HG03196 (cell line): ENCODE data around the gene NT5C.

ENCODE experiments used
- ATAC-seq: cut with Tn5 transposase; IDR thresholded peaks from one replicate; pipeline ENCODE4 v1.9.1; 2021; ENCODE audit not compliant: unreplicated experiment

Gene NT5C

DNA sequence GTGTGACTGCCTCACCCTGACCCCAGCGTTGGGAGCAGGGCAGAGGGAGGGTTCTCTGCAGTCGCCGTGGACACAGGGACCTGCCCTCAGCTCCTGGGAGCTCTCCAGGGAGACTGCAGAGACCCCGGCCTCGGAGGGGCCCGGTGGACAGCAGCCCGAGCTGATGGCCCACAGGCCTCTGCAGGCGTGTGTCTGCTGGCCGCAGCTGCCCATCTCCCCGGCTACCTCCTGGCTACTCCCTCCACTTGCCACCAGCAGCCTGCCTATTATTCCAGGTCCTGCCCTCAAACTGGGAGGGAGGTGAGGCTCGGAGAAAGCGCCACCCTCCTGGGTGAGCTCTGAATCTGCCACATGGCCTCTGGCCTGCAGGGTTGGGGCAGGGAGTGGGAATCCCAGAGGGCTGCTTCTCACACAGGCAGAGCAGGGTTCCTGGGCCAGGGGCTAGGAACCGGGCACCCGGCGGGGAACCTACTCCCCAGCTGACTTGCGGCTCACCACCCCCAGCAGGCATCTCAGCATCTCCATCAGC lies 36.6 kb downstream of the NT5C start:
- no peak for ATAC-seq

DNA sequence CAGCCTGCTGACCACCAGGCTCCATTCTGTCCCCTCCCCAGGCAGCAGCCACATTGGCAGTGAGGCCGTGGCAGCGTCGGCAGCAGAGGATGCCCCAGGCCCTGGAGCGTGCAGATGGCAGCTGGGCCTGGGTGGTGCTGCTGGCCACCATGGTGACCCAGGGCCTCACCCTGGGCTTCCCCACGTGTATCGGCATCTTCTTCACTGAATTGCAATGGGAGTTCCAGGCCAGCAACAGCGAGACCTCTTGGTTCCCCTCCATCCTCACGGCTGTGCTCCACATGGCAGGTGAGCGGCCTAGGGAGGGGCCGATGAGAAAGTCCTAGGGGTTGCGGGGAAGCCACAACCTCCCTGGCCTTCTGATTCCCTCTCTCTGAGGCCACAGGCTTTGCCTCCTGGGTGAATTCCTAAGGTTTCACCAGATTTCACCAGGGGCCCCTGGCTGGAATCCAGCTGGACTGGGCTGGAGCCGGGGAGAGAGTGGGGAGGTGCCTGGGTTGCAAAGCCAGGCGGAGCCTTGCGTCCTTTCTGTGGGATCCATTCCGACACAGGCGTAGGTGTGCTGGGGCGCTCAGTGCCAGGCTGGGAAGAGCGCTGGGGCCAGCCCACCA lies 37.9 kb downstream of the NT5C start:
- ATAC-seq, result no peak

DNA sequence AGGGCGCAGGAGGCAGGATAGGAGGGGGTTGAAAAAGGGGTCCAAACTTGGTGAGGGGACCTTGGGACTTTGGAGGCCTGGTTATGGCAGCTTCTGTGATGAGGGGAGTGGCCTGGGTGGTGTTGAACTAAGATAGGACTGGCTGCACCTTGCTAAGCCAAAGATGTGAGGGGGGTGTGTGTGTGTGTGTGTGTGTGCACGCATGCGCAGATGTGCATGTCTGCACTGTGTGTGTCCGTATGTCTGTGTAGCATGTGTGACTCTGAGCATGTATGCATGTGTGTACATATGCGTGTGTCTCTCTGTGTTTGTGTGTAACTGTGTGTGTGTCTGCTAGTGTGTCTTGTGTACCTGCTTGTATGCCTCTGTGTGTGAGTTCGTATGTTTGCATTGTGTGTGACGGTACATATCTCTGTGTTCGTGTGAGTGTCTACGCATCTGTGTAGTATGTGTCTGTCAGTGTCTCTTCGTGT lies 39.7 kb downstream of the NT5C start:
- ATAC-seq, result no peak

DNA sequence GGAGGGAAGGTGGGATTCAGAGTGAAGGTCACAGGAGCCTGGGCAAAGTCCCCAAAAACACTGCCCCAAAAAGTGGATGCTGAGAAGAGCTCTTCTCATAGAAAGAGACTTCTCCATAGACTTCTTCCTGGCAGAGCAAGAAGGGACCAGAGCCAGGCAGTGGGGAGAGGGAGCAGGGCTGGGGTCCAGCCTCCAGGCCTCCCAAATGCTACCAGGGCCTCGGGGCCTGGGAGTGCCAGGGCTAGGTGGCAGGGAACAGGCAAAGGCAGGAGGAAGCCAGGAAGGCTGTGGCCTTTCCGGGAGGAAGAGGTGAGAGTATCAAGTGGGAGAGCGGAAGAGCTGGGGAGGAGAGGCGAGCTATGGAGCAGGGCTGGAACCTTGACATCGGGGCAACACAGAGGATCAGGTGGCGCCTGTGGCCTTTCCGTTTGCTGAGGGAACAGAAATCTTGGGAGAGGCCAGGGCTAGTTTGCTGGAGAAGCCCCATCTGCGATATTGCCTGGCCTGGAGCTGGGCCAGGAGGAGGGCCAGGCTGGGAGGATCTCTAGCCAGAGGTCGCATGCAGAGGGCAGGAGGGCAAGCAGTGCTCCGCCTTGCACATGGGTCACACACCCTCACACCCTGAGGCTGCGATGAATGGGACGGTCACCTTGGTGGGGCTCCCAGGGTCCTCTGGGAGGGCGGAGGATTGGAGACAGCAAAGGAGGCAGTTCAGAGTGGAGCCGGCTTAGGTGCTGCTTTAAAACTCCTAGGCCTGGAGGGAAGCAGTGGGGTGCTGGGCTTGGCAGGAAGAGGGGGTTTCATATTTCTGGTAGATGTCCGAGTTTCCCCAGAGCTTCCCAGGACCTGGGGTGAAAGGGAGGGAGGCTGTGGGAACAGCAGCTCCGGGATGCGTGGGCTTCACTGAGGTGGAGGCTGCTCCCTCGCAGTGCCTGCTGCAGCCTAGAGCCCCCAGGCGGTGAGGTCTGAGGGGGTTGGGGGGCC lies 40.4 kb downstream of the NT5C start:
- no peak for ATAC-seq

DNA sequence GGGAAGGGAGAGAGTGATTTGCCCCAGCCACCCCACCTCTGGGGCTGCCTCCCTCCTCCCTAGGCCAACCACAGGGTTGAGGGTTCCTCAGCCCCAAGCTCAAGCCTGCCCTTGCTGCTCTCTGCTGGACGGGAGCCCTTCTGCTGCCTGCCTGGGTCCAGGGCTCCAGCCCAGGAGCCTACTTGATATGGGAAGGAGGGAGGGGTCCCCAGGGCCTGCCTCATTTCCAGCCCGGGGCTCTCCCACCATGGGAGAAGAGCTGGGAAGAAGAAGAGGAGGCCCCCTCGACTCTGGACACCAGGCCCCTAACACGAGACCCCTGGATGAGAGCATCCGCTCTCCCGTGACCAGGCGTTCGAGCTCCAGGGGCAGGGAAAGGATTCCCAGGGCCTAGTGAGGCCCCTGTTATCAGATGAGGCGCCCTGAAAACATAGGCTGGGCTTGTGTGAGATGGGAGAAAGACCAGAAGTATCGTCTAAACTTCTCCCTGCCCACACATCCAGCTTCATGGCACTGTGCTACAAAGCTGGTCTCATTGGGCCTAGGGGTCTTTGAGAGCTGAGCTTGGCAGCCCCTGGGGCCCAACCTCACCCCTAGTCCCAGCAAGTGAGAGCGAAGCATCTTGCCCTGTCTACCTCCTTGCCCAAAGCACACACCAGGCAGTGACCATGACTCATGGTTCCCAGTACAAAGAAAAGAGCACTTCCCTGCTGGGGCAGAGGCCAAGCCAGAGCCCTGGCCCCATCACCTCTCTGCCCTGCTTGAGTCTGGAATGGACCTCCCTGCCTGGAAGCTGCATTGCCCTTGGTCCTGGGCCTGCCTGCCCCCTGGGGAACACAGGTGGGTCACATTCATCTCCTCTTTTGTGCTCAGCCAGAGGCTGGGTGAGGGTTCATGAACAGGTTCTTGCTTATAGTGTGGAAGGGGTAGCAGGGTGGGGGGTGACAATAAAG lies 42.8 kb downstream of the NT5C start:
- ATAC-seq, result no peak

DNA sequence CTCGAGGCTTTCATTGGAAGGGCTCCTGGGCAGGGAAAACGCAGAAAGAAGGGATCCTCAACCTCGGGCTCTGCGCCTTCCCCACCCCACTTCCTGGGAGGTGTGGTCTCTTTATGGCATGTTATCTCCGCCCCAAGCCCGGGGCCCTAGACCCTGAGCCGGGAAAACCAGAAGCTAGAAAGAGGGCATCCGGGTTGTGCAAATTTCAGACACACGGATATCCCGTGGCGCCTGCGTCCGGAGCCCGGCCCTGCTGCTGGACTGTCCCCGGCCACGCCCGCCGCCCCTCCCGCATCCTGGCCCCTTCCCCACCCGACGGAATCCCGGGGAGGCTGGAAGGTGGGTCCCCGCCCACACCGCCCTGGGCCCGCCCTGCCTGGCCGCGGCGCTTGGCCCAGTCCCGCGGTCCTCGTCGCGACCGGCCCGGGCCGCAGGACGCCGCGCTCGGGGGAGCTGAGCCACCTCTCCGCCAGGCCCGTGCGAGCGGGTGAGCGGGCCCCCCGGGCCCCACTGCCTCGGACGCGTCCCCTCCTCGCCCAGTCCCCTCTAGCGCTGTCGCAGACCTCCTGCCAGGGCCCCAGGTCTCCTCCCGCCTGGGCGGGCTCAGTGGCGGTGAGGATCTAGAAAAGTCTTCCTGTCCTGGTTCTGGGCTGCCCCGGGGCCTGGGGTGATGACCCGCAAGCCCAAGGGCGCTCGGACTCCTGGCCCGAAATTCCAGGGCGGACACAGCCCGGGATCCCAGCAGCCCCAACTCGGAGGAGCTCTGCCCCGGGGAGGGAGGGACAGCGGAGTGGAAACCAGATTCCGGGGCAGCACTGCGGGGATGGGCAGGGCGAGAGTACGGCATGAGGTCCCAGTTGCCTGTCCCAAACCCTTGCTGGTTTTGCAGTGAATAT lies 43.7 kb downstream of the NT5C start, which contains the start of gene SLC16A5:
Gene SLC16A5, plus strand, starts transcription at position 397 of the 896 bp plus-strand sequence. CDS start 5,683 bp downstream, outside the sequence.
- no peak for ATAC-seq

DNA sequence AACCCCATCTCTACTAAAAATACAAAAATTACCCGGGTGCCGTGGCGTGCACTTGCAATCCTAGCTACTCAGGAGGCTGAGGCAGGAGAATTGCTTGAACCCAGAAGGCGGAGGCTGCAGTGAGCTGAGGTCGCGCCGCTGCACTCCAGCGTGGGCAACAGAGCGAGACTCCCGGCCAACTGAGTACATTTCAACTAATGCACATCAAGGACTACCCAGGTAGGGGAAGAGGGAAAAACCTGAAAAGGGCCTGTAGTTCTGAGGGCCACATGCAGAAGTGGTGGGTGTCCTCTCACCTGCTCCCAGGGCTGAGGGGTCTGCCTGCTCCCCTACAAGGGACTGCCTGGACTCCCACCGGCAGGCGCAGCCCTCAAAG lies 44.4 kb downstream of the NT5C start:
- no peak for ATAC-seq

DNA sequence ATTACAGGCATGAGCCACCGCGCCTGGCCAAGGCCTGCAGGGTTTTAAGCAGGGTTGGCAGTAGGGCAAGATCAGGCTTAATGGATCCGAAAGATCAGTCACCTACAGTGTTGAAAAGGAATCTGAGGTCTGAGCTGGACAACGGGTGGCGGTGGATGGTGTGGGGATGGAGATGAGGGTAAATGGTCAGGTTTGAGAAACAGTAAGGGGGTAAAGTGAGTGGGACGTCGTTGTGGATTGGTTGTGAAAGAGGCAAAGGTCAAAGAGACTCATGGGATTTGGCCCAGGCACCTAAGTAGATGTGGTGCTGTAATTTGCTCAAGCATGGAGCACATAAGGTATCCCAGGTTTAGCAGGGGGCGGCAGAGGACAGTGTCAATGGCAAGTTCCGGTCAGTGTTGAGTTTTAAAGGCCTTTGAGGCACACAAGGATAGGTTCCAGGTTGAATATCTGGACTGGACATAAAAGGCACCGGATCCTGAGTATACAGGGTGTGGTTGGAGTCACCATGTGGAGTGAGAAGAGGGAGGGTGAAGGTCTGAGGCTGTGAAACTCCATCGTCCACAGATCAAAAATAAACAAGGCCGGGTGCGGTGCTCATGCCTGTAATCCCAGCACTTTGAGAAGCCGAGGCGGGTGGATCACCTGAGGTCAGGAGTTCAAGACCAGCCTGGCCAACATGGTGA lies 44.9 kb downstream of the NT5C start:
- ATAC-seq, result no peak

DNA sequence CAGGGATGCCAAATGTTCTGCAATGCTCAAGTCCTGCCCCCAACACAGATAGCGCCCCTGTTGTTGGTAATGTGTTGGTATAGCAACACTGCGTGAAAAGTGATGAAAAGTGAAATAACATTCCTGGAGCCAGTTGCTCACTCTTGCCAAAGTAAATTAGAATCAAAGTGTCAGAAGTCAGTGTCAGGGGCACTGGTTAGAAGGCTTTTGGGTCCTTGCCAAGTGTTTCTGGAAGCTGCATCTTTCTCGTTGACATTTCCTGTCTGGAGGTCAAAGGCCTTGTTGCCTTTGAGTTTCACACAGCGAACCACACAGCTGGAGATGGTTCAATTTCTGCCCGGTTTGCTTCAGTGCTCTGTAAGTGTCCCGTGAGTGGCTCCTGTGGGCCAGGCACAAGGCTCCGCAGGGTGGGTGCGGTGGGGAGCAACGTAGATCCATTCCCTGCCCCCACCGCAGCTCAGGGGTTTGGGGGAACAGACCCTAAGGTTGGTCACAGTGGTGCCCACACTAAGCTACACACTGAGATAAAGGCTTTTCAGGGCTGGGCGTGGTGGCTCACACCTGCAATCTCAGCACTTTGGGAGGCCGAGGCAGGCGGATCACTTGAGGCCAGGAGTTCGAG lies 47.4 kb downstream of the NT5C start:
- ATAC-seq, result no peak

DNA sequence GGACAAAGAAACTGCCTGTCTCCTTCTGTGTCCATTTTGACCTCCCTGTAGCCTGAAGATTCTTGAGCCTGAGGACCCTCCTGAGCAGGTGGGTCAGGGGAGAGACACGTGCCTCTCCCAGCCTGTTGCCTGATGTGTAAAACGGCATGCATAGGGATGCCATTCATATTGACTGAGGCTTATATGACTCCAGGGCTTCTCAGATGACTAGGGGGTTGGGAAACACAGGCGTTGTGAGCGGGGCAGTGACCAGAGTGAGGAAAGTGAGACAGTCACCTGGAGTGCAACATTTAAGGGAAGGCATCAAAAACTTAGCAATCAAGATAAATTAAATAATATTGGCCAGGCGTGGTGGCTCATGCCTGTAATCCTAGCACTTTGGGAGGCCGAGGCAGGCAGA lies 48.9 kb downstream of the NT5C start:
- no peak for ATAC-seq

DNA sequence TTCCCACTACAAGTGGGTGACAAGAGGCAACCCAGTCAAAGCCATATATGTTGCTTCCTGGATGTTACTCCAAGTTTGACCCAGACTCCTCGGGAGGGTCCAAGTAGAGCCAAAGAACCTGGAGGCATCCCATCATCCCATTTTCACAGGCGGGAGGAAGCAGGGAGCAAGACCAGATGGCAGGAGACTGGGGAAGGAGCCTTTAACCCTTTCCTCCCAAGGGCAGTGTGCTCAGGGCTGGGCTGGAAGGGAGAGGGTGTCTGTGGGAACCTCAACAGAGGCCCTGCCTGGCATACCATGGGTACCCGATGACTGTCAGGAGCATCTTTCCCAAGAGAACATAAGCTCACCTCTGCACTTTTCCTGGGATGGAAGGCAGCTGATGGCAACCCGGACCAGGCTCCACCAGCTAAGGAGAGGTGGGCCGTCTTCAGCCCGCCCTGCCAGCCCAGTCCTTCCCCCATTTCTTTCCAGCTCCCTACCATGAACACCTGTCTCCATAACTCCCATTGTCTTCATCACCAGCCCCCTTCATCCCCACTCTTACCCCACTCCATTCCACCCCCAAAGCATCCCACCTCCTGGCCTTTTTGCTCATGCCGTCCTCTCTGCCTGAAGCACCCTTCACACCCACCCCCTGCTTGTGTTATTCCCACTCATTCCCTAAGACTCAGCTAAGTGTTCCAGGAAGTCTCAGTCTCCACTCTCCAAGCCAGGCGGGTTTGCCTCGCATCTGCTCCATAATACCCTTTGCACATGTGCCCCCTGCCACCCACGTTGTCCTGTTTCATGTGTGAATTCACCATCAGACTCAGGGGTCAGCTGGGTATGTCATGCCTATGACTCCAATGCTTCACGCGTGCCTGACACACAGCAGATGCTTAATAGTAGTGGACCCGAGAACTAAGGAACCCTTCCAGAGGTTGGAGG lies 49.7 kb downstream of the NT5C start:
- ATAC-seq, result no peak
